Stromal cell of bone marrow (primary cell): ENCODE data around the gene RASGEF1C.

Experiments
- DNase-seq: peaks from one replicate; pipeline ENCODE4 v3.0.0-alpha.2; 2012; ENCODE audit warnings: low read depth

Gene RASGEF1C

DNA sequence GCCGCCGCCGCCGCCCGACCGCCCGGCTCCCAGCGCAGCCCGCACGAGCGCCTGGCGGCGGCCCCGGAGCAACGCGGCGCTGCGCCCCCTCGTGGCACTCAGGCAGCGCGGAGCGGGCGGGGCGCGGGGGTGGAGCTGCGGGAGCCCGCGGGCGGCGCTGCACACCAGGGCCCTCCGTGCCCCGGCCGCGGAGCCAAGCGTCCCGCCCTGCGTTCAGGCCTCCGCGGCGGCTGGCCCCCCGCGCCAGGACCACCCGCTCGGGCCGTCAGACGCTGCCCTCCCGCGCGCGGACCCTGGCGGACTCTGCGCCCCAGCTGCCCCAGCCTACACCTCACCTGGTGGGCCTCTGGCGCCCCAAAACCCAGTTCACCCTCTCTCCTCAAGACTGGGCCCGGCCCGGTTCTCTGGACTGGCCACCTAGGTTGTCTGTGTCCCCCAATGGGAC is at the start of gene RASGEF1C:
Gene RASGEF1C (minus strand): TSS at position 75 of the 445 bp plus-strand sequence. CDS start 71,159 bp downstream, outside the sequence.
- peak; percentile 26 for DNase-seq

DNA sequence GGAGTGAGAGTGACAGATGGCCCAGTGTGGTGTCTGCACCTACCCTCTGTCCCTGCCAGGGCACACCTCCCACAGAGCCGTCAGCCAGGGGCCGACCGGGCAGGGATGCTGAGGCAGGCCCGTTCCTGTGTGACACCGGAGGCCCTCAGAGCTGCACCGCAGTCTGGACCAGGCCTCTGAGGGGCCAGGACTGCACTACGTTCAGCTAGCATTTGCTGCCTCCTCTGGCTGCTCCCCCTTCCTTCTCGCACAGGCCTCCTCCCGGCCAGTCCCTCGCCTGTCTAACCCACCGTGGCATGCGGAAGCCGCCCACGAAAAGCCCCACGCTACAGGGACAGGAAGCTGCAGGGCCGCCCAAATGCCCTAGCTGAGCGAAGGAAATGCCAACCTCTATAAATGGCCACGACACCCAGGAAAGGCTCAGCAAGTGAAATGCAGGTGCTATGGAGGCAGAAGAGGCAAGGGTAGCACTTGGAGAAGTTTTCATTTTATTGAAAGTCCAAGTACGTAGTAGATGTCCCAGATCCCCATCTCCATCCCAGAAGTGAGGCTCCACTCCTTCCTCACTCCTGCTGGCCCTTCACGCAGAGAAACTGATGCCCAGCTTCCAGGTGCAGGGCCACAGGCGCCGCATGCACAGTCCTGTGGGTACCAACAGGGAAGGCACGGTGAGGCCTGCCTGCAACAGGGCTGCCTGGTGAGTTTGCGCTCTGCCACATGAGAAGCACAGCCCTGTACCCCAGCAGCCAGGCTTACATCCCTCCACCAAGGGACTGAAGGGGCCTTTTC is 44.2 kb upstream of the RASGEF1C start:
- DNase-seq, result no peak

DNA sequence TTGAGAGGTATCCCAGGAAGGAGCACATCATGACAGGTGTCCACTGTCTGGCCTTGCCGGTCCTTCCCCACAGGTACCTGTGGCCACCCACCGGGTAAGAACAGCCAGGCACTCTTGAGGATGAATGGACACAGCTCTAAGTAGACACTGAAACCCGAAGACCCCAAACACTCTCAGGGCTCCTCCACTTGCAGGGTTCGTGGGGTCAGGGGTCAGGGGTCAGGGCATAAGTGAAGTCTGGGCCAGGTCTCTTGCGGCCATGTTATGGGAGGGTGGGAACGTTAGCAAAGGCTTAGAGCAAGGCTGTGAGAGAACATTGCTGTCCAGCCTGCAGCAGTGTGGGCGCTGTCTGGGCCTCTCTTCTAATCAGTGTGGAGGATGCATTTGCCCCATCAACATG is 42.9 kb upstream of the RASGEF1C start:
- DNase-seq, result no peak

DNA sequence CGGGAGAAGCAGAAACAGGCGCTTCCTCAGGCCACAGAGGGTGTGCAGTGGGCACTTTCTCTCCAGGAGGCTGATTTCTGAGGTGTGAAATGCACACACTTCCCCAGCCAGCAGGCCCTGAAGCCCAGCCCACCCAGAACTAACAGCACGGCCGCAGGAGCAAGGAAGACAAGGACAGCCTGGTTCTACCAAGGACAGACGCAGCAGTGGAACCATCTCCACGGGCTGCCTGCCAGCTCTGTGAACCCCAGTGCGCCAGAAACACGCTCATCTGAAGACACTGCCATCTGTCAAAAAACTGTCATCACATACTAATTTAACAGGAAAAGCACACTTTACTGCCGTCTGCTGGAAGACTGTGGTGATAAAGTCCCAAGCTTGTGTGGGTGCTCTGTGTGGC is 42.1 kb upstream of the RASGEF1C start:
- no peak for DNase-seq

DNA sequence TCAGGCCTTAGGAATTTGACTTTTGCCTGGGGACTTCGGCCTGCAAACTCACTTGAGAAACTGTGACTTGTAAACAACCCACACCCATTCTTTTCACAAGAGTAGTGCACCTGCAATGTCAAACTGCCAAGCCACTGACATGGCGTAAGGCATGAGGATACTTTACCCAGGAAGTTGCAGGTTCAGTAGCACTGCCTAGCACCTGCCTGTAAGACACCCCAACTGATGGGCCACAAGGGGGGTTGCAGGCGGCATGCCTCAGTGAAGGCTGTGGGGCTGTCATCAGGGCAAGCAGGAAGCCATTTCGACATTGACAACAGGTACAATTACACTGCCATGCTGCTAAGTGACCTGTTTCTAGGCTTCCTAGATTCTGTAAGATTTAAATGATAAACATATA is 41.3 kb upstream of the RASGEF1C start:
- no peak for DNase-seq

DNA sequence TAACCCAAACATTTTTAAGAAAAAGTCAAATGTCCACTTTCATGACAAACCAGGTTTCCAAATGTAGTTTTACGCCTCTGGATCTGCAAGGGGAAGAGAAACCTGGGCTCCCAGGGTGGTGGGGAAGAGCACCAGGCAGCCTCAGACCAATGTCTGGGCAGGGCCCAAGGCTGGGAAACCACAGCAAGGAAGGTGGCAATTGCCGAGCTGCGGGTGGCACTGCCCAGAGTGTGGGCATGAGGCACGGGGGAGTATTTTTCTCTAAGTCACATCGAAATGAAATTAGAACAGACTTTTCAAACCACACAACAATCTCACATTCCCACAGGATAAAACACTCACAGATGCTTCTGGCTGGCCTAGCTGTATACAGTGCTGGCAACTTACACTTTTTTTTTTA is 32.6 kb upstream of the RASGEF1C start:
- no peak for DNase-seq

DNA sequence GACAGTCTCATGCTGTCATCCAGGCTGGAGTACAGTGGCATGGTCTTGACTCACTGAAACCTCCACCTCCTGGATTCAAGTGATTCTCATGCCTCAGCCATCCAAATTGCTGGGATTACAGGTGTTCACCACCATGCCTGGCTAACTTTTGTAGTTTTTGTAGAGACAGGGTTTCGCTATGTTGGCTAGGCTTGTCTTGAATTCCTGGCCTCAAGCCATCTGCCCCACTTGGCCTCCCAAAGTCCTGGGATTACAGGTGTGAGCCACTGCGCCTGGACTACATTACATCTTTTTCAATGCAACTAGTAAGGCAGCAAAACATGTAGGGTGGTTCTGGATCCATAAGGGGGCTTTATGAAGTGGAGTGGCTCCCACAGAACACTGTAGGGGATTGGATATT is 29.6 kb upstream of the RASGEF1C start:
- no peak for DNase-seq

DNA sequence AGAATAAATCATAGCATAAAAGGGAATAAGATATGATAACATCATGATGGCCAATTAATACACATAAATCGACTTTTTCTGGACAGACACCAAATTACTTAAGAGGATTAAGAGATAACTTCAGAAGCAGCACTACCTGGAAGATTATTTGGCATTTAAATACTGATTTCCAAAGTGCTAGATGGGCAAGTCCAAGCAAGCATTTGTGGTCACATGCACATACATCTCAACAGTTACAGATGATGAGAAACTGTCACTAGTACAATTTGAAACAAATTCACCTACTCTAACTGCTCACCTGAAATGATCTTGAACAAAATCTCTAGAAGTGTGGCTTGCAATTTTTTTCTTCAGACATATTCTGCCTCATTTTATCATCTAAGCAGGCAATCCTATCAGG is 26.8 kb upstream of the RASGEF1C start:
- DNase-seq, result no peak

DNA sequence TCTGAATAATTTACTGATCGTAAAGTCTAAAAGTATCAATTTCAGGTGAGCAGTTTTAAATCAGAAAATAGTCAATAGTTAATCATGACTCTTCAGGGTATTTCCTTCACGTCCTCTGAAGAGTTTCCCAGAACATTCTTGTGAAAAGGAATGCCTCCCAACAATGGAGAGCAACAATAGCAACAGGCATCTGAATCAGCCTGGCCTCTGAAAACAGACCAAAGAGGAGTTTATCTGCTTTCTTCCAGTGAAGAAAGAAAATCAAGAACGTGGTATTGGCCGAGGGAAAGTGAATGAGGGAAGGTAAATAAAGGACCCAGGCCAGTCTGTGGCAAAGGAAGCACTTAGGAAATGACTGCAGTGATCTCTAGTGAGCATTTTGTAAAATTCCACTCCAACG is 26.1 kb upstream of the RASGEF1C start:
- DNase-seq, result no peak

DNA sequence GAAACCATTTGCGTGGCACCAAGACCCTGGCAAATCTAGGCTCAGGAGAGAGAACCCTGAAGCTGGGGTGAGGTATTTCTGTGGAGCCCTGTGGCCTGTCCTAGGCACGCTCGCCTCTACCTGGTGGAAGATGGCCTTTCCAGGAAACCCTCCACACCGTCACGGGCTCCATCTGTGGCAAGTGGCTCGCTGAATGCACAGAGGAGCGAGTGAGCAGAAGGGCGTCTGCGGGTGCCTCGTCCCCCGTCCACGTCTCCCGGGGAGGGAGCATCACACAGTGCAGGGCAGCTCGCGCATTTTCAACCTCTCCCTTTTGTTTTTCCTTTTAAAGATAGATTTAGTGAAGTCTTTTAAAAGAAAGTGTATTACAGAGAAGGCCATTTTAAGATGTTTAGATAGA is 25.3 kb upstream of the RASGEF1C start:
- no peak for DNase-seq

DNA sequence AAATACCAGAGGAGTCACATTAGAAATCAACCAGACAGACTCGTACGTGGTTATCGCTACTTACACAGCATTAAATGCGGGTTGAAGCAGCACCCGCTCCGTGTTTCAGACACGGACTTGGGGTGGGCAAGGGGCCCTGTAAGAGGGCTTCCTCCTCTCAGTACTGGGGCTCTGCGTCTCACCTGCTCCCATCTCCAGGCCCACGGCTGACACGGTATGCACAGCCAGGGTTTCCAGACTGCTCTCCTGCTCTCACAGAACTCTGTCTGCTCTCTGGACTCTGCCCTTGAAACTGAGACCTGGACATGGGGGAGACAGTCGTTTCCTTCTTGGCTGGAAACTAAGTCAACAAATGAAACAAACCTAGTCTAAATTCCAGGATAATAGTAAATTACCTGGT is 24.7 kb upstream of the RASGEF1C start:
- no peak for DNase-seq

DNA sequence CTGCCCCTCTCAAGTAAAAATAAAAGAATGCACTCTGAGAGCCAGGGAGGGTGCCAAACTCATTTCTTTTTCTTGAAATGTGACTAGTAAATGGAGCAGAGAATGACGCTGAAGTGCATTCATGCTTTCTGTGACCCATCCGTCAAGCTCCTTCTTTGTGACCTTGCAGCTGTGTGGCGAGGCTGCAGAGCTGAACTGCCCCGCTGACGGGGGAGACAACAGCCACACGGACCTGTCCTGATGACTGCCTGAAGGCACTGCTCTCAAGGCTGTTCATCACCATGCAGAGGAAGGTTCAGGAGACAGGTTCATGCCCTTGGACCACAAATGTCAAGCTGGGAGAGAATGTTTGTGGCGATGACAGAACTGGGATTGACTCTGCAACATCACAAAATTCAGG is 21.0 kb upstream of the RASGEF1C start:
- DNase-seq, result no peak

DNA sequence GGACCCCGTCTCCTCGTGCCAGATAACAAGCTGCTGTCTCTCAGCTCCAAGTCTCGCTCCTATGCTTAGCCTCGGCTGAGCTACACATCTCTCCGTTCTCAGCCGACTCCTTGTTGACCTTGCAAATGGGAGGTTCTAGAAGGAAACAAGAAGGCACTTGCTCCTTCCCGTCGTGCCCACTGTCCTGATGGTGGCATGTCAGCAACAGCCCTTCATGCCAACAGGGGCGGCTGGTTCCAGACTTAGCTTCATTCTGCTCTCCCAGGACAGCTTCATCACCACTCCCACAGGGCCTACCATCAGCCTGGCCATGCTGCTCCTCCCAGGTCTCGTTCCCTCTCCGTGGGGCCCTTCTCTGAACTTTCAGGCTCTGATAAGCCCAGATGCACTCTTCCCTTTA is 13.0 kb upstream of the RASGEF1C start:
- DNase-seq, result no peak

DNA sequence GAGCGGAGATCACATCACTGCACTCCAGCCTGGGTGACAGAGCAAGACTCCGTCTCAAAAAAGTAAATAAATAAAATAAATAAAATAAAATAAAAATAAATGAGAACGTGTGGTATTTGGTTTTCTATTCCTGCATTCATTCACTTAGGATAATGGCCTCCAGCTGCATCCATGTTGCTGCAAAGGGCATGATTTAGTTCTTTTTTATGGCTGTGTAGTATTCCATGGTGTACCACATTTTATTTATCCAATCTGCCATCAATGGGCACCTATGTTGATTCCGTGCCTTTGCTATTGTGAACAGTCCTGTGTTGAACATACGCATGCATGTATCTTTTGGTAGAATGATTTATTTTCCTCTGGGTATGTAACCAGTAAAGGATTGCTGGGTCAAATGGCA is 8.8 kb upstream of the RASGEF1C start:
- no peak for DNase-seq

DNA sequence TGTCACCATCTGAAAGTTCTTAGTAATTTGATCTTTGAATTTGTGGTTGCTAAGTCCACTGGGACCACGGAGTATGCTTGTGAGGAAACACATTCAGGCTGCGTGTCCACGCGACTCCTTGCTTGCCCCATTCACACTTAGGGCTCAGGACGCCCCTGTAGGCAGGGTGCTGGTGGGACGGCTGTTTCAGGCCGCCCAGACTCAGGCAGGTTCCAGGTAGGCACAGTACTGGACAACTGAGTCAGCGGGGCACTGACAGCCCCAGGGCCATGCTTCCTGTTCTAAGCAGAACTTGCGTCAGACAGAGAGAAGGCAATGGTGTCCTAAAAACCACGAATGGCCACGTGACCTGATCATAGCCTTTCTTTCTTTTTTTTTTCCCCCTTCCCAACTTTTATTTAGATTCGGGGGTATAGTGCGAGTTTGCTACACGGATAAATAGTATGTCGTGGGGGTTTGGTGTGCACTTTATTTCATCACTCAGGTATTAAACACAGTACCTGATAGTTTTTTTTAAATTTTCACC is 7.7 kb upstream of the RASGEF1C start:
- no peak for DNase-seq

DNA sequence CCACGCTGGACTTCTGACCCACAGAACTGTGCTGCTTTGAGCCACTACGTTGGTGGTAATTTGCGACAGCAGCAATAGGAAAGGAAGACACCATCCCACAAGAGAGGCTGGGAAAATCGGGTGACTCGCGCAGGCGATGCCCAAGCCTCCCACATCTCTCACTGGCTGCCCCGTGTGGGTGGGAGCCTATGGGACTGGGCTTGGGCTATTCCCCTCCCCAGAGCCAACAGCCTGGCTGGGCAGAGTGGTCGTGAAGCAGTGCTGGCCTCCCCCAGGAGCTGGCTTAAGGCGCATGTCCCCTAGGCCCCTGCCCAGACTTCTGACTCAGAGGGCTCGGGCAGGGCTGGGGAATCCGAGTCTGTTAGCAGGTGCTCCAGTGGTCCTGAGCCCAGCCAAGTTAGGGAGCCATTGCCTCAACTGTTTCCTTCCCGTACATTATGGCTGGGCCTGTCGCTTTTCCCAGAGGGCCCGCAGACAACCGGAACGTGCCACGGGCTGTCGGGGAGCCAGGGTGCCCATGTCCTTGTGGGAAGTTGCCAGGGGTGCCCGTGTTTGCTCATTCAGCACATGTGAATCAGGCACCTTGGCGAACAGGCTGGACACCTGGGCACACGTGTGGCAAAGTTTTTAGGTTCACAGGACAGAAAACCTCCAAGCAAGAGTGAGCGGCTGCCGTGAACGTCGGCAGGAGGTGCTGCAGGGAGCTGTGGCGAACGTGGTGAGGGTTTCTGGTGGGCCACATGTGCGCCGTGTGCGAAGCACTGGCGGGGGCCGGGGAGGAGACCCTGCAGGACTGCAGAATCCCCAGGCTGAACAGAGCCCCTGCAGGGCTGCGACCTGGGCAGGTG is 7.0 kb upstream of the RASGEF1C start:
- DNase-seq, result no peak

DNA sequence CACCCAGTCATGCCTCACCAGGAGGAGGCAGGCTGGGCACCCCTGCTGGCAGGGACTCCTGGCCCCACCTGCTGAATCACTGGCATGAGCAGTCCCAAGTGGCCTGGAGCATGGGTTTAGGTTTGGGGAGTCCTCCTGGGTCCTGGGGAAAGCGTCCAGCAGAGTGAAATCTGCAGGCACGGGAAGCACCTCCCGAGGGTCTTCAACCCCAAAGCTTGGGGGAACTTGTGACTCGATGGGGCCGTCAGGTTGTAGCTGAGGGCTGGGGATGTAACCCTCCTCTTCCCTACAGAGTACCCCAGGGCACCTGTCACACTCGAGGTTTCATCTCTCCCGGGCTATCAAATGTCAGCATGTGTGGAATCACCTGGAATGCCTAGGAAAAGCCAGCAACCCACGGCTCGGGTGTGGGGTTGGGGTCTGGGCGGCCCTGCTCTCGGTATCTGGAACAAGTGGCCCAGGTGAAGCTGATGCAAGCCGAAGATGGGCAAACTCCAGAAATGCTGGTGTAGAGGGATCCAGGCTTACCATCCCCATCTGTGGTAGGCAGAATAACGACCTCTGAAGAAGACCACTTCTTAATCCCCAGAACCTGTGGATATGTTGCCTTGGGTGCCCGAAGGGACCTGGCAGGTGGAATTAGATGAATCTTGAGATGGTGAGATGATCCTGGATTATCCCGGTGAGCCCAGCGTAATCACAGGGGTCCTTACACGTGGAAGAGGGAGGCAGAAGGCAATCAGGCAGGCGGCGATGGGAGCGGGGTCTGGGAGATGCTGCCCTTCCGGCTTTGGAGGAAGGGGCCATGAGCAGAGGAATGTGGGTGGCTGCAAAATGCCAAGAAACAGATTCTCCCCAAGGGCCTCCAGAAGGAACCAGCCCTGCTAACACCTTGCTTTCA is 6.1 kb upstream of the RASGEF1C start:
- no peak for DNase-seq

DNA sequence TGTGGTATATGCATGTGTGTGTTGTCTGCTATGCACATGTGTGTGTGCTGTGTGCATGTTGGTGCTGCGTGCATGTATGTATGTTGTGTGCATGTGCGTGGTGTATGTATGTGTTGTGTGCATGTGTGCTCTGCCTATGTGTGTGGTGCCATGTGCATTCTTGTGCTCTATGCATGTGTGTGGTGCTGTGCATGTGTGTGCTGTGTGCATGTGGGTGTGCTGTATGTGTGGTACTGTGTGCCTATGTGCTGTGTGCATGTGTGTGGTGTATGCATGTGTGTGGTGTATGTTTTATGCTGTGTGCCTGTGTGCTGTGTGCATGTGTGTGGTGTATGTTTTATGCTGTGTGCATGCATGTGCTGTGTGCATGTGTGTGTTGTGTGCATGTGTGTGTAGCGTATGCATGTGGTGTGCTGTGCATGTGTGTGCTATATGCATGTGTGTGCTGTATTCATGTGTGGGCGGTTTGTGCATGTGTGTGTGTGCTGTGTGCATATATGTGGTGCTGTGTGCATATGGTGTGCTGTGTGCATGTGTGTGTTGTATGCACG is 4.7 kb upstream of the RASGEF1C start:
- no peak for DNase-seq

DNA sequence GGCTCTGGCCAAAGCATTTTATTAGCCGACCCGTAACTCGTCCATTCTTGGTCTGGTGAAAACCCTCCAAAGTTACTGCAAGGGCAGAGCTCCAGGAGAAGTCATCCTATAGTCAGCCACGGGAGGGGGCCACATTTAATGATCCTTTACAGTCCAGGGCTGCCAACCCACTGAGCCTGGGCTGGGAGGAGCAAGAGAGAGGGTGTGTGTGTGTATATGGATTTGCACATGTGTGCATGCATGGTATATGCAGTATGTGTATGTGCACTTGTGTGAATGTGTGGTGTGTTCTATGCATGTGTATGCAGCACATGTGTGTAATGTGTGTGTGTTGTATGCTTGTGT is 4.2 kb upstream of the RASGEF1C start:
- DNase-seq, result no peak

DNA sequence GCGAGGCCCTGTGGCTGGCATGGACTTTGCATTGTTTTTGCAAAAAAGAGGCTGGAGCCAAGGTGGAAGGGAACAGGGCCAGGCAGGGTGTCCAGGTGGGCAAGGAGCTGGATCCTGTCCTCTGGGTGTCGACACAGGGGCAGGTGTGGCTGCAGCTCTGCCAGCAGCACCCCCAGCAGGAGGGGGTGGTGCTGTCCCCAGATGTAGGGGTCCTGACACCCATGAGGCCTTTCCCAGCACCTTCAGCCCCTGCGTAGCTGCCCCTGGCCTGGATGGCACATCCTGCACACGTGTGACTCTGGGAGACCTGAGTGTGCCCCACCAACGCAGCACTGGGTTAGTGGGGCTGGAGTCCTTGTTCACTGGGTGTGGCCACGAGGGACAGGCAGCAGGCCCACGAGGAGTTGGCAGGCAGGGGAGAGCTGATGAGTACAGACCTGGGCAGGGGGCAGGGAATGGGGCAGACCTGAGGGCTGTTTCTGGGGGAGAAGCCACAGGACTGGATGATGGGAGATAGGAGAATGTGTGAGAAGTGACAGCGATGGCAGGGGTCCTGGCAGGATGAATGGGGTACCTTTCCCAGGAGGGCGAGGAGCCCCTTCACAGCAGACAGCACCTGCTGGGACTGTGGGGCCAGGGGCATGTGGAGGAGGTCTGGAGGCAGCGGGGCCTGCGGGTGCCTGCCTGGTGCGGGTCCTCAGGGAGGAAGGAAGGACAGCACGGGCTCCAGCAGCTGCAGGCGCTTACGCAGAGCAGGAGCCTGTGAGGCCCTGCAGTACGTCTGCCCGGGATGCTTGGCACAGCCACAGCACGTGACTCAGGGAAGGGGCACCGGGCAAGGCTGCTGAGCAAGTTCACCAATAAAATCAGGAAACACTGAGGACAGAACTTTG is 3.6 kb upstream of the RASGEF1C start:
- peak; percentile 2 for DNase-seq

DNA sequence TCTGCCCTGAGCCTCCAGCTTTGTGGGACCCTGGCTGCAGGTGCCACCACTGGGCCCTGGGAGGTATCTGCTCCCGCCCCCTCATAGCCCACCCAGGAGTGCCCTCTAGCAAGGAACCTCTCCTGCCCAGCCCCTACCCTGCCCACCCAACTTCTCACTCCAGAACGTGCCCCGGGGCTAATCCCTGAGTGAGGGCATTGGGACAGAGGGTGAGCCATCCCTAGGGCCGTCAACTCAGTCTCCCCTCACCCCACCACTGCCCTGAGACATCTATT is 2.7 kb upstream of the RASGEF1C start:
- DNase-seq, result no peak
